Measurements from ENCODE around the gene MAP2K2. TPM values are rescaled to one million over a fixed set of nuclear protein-coding genes. Genes with fewer than 3 reads are reported as not detected.
"Not testable (repeated sequence)": the region's sequence is repeated elsewhere in the genome, so short reads cannot be mapped to it uniquely, and the experiment has no call there.

Gene MAP2K2
- total and polyA plus RNA-seq, 2 donors (not counting 1 experiment from before 2014, with no cell fraction given): 138 to 181 TPM

GRCh38 chr19:4136680-4137088 lies 12.8 kb upstream of the MAP2K2 start:
- no peak for DNase-seq
- ATAC-seq (ENCODE audit: low read depth): no peak
- ChIA-PET POLR2A (no interaction called here), CTCF (no interaction called here)
- Histone ChIP-seq H3K4me2 (replicated peaks; ENCODE audit: low read depth, low read length, poor library complexity, severe bottlenecking) (no peak overlapping the region), H3K4me1 (ENCODE audit: control insufficient read depth in 2 of 2, insufficient read depth in 2 of 2, low read length in 2 of 2) (peaks cover 5 to 9% of the 10 kb centered on the region in 2 donors), H3K27ac (ENCODE audit: low read length in 2 of 2) (no peak overlapping the region), H3K36me3 (replicated peaks in 1 of 2; ENCODE audit: control extremely low read depth in 1 of 2, control insufficient read depth in 1 of 2, extremely low read depth in 1 of 2, insufficient read depth in 2 of 2, low read length in 1 of 2) (no peaks in the 10 kb centered on the region), H3K27me3 (replicated peaks in 1 of 4; ENCODE audit: control extremely low read depth in 1 of 4, control insufficient read depth in 3 of 4, insufficient read depth in 4 of 4, low read length in 3 of 4) (no peaks in the 10 kb centered on the region), H3K79me2 (ENCODE audit: control insufficient read depth, insufficient read depth, low read length) (peaks cover 12% of the 10 kb centered on the region), H4K20me1 (ENCODE audit: control insufficient read depth, insufficient read depth, low read length, poor library complexity, severe bottlenecking) (no peaks in the 10 kb centered on the region), H3K9ac (ENCODE audit: low read length) (no peak overlapping the region), H3K9me3 (ENCODE audit: control extremely low read depth in 1 of 3, control insufficient read depth in 2 of 3, insufficient read depth in 1 of 3, low read length in 2 of 3) (no peaks in the 10 kb centered on the region), H2AFZ (ENCODE audit: insufficient read depth, low read depth, low read length, poor library complexity, severe bottlenecking) (no peak overlapping the region), H3K4me3 (ENCODE audit: control extremely low read depth in 1 of 5, extremely low read depth in 1 of 5, insufficient read depth in 1 of 5, low read depth in 2 of 5, low read length in 4 of 5) (no peak overlapping the region)
- Mint-ChIP-seq H3K27ac (no peak overlapping the region), H3K27me3 (no peaks in the 10 kb centered on the region), H3K4me3 (no peak overlapping the region), H3K9me3 (ENCODE audit: insufficient read depth) (no peaks in the 10 kb centered on the region), H3K4me1 (peaks cover 9% of the 10 kb centered on the region)
- intact Hi-C loops (cut with micrococcal nuclease): no loop called here
- TF ChIP-seq CTCF (IDR thresholded peaks at IDR 0.05): no peak
- TF ChIP-seq EZH2 (IDR thresholded peaks at IDR 0.05; ENCODE audit: borderline replicate concordance, insufficient read depth, low read depth, low read length, poor library complexity, severe bottlenecking): no peak
- WGBS (ENCODE audit: insufficient coverage): 93% methylated on average over 2 of the region's 8 CpGs

- H4K20me1 ChIP-seq (ENCODE audit: control insufficient read depth, insufficient read depth, low read length, poor library complexity, severe bottlenecking); H3K9ac ChIP-seq (ENCODE audit: low read length); H3K27me3 Mint-ChIP-seq; intact Hi-C loops (cut with micrococcal nuclease); H3K27me3 ChIP-seq (replicated peaks in 1 of 4; ENCODE audit: control extremely low read depth in 1 of 4, control insufficient read depth in 3 of 4, insufficient read depth in 4 of 4, low read length in 3 of 4); H3K36me3 ChIP-seq (replicated peaks in 1 of 2; ENCODE audit: control extremely low read depth in 1 of 2, control insufficient read depth in 1 of 2, extremely low read depth in 1 of 2, insufficient read depth in 2 of 2, low read length in 1 of 2); H3K4me3 ChIP-seq (ENCODE audit: control extremely low read depth in 1 of 5, extremely low read depth in 1 of 5, insufficient read depth in 1 of 5, low read depth in 2 of 5, low read length in 4 of 5); H3K27ac Mint-ChIP-seq; H3K9me3 Mint-ChIP-seq (ENCODE audit: insufficient read depth); H3K9me3 ChIP-seq (ENCODE audit: control extremely low read depth in 1 of 3, control insufficient read depth in 2 of 3, insufficient read depth in 1 of 3, low read length in 2 of 3); H3K4me1 ChIP-seq (ENCODE audit: control insufficient read depth in 2 of 2, insufficient read depth in 2 of 2, low read length in 2 of 2); H3K27ac ChIP-seq (ENCODE audit: low read length in 2 of 2); POLR2A ChIA-PET; H3K4me1 Mint-ChIP-seq; ATAC-seq (ENCODE audit: low read depth); DNase-seq; H3K4me3 Mint-ChIP-seq; H3K4me2 ChIP-seq (replicated peaks; ENCODE audit: low read depth, low read length, poor library complexity, severe bottlenecking); H2AFZ ChIP-seq (ENCODE audit: insufficient read depth, low read depth, low read length, poor library complexity, severe bottlenecking): not testable (repeated sequence)
- CTCF ChIA-PET: interaction anchor here (0.6 kb wide), 1 partner anchor 144 kb away, joined by 3 read pairs; no protein-coding TSS in a partner anchor
- 95% methylated on average over 5 of the region's 9 CpGs for WGBS (ENCODE audit: insufficient coverage)
- H3K79me2 ChIP-seq (ENCODE audit: control insufficient read depth, insufficient read depth, low read length): peaks cover 10% of the 10 kb centered on the region
Observed at GRCh38 chr19:4135386-4135785, 11.5 kb upstream of the MAP2K2 start.

Measured in B cell (primary cell).